NCI-H1694 treated with DMSO at 0.1 percent for 48 hours (cell line): ENCODE results near the gene RAB13.
A peak's percentile ranks its signal among the peaks of the same experiment; 100 is the strongest.

ENCODE experiments used
- DNase-seq: peaks from one replicate; lab custom pipeline; 2025; lab: John Stamatoyannopoulos, UW

Gene RAB13

GRCh38 chr1:153977250-153978240 is 8.6 kb downstream of the RAB13 start, which contains the start of gene JTB:
Gene JTB, minus strand, starts transcription at chr1:153977674. Its CDS starts 422 bp downstream, at chr1:153977252.
- peak; percentile 89 for DNase-seq

DNA sequence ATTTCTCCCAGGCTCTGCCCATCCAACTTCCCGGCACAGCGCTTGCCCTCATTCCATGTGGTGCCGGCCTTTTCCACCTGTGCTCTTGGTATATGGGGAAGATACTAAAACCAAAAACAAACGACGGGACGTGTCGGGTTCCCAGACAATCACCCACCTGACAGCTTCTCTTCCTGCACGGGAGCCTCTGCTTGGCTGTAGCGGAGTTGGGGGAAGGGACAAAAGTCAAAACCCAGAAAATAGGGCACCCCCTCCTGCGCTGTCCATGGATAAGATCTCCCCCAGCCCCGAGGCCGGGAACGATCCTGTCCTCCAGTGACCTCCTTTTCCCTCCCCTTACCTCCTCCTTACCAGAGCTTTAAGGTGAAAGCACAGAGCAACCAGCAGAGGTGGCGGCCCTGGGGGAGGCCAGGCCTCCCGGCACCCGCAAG is 9.3 kb downstream of the RAB13 start:
- no peak for DNase-seq

- no peak for DNase-seq
These were observed 12.6 kb downstream of the RAB13 start for GRCh38 chr1:153973525-153973924.

DNA sequence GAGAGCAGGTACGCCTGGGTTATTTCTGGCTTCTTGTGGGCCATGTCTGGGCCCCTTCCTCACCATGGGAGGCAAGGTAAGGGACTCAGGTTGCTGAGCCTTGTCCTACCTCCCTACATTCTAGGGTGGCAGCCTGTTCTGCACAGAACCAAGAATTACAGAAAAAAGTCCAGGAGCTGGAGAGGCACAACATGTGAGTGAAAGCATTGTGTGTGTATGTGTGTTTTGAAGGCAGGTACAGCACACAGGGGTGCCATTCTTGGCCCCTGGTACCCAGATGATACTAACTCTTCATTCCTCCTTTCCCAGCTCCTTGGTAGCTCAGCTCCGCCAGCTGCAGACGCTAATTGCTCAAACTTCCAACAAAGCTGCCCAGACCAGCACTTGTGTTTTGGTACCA is 13.1 kb downstream of the RAB13 start:
- DNase-seq, result no peak

GRCh38 chr1:153970346-153970745 is 15.8 kb downstream of the RAB13 start:
- no peak for DNase-seq

- DNase-seq, result no peak
These were observed 17.2 kb downstream of the RAB13 start for GRCh38 chr1:153968972-153969371.

- DNase-seq, result no peak
These were observed 17.7 kb downstream of the RAB13 start for GRCh38 chr1:153968408-153968807.

DNA sequence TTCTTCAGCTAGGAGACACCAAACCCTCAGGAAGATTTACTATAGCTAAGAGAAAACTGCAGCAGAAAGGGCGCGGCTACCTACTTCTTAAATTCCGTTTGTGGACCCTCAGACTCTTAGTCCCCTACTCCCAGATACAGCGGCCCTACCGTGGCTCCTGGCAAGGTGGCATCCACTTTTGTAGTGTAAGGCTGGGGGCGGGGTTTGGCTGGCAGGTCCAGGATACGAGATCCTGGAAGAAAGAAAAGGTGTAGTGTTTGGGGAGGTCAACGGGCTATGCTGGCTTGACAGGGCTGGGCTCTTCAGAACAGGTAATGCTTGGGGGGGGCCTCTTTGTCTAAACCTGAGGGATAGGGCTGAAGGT is 18.2 kb downstream of the RAB13 start:
- DNase-seq, result no peak

DNA sequence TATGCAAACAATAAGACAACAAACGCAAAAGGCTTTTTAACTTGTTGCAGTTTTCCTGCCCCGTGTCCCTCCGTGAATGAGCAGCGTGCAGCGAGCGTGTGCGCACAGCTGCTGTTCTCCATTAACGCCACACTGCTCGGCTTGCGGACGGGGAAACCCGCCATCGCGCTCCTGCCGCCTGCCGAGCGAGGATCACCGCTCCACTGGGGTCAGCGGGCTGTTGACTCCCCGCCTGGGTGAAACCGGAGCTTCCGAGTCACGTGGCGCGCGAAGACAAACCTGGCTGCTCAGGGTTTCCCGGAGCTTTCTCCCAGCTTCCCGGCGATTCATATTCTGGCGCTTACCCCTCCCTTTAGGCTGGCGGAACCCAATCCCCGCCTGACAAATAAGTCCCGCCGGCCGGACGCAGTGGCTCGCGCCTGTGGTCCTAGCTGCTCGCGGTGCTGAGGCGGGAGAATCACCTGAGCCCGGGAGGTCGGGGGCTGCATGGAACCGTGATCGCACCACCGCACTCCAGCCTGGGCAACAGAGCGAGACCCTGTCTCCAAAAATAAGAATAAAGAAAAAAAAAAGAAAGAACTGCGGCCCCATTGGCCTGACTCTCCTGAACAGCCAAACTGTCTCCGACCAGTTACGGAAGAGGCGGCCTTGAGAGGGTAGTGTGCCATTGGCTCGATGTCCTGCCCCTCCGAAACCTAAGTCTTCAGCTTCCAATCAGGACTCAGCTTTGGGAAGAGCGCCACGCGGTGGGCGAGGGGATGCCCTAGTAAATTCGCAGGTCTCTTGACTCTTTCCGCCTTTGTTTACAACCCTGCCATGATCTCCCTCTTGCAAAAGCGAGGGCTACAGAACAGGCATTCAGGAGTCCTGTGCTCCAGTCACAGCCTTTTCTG is 18.8 kb downstream of the RAB13 start, which contains the start of gene CREB3L4:
Gene CREB3L4 (plus strand): TSS at position 796 of the 893 bp plus-strand sequence. CDS start 624 bp downstream, outside the sequence.
- DNase-seq, result peak; percentile 100

- DNase-seq, result no peak
These were observed 22.2 kb downstream of the RAB13 start for GRCh38 chr1:153963850-153964331.

GRCh38 chr1:153963030-153963849 is 22.9 kb downstream of the RAB13 start, which contains the start of gene SLC39A1:
Gene SLC39A1, minus strand, starts transcription at chr1:153963537. Its CDS starts 822 bp downstream, at chr1:153962715.
- DNase-seq, result peak; percentile 99

DNA sequence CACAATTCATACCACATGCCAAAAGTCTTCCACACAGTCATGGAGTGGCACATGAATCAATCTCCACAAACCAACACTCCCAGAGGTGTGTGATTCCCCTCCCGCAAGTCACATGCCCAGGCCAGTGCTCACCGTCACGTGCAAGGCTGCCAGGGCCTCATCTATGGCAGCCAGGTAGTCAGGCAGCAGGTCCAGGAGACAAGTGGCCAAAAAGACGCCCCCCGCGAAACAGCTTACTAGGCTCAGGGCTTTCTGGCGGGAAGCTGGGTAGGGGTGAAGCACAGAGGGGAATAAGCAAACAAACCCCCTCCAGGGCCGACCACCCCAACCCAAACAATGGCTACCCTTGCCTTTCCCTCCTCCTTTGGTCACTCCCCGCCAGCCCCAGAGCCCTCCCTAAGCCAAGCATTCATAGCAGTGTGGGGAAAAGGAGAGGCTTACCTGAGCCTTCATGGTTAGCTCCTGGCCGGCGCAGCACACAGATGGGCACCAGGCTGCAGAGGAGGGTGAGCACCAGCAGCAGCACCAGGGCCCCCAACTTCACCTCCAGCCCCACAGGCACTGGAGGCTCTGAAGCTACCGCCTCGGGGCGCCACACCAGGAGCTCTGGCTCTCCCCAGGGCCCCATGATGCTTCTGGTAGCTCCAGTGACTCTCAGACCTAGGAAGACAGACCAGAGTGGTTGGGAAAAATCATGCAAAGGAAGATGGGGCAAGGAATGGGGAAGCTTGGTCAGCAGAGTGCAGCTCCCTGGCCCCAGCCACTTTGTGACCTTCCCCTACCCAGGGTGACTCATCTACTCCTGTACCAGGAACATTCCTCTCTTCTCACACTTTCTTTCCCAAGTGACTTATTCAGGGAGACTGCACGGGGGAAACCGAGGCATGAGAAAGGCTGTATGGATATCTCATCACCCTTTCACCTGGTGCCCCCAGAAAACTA is 23.8 kb downstream of the RAB13 start:
- no peak for DNase-seq

- no peak for DNase-seq
These were observed 24.7 kb downstream of the RAB13 start for GRCh38 chr1:153961421-153961820.

DNA sequence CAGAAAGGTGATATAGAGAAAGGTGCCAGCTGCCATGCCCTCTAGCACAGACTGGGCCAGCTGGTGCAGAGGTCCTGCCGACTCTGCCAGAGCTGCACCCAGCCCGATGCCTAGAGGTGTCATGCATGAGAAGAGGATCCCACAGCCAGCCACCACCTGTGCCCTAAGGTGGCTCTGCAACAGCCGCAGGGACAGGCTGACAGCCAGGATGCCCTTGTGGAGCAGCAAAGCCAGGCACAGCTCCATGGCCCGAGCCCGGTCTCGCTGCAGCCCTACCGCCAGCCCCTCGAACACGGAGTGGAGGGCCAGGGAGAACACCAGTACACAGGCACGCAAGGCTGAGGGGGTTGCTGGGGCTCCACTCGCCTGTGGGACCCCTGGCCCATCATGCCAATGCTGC is 25.9 kb downstream of the RAB13 start:
- no peak for DNase-seq

DNA sequence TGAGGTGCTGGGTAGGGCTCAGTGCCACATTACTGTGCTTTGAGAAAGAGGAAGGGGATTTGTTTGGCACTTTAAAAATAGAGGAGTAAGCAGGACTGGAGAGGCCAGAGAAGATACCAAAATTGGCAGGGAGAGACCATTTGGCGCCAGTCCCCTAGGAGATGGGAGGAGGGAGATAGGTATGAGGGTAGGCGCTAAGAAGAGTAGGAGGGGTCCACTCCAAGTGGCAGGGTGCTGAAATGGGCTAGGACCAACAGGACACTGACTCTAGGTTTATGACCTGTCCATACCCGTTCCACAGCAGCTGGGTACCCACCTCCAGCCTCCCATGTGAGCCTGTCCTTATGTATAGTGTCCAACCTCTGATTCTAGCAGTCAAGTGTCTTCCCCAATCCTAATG is 26.7 kb downstream of the RAB13 start:
- DNase-seq, result no peak

DNA sequence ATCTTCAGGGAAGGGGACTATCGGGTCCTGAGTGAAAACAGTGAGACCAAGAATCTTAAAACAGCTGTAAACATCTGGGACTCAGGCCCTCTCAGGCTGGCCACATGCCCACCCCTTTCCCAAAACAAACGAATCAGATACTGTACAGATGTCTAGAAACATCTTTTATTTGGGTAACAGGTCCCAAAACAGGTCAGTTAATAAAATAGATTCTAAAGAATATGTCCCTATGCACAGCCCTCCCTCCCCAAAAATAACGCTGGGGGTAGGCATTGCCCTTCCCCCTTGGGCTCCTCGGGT is 27.2 kb downstream of the RAB13 start:
- no peak for DNase-seq

DNA sequence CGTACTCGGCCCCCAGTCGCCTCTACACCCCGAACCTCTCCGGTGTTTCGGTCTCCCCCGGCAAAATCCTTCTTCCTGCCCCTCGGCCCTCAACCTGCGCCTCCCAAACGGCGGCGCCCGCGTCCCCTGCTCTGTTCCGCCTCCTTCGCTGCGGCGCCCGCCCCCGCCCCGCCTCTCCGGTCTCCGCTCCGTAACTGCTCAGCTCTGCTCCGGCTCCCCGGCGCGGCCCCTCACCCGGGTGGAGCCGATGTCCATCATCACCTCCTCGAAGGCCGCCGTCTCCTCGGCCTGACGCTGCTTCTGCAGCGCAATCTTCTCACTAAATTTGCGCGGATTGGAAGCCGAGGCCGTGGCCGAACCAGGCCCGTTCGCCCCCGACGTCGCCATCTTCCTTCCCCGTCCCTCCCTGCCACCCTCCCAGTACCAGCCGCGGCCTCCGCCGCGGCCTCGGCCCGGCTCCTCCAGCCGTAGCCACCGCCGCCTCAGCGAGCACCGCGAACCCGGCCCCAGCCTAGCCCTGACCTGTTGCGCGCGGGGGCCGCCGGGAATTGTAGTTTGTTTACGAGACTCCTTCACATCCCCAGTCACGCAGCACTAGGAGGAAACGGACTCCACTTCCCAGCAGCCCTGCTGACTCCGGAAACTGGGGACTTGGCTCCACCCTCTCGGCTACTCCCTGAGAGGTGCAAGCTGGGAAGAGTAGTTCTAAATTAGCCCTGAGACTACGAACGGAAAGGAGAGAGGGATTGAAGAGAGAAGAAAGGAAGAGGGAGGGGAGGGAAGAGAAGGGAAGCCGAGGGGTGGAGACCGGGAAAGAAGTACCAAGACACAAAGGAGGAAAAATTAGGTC is 27.8 kb downstream of the RAB13 start, which contains the start of gene CRTC2:
Gene CRTC2 (minus strand): TSS at position 502 of the 850 bp plus-strand sequence. CDS start 115 bp downstream, at position 387.
- DNase-seq, result peak; percentile 100

- DNase-seq, result peak; percentile 28
These were observed 28.4 kb downstream of the RAB13 start for GRCh38 chr1:153957744-153958110.

DNA sequence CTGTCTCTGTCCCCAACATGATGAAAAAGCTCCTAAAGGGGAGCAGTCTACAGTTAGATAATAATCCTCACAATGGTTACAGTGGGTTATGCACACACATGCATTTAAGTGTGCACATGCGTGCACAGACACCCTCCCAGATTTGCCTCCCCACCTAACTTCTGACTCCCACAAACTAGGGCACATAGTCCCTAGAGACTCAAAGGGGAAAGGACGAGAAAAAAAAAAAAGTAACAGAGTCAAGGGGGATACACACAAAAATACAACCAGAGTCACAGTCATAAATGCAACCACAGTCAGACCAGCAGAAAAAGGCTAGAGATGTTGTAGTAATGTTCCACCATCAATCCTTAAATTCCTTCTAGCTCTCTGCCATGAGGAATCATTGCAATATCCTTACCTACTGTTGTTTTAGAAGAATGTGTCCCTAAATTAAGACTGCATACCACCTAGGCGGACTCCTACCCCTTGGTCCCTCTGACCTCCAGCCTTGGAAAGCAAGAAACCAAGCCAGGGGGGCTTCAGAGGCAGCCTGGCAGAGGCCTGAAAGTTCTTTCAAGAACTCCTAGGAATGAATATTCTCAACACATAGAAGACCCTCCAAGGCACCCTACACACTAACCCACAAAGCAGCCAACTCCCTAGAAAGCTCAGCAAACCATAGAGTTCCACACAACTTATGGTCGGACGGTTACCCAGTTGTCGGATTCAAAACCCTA is 29.0 kb downstream of the RAB13 start:
- DNase-seq, result no peak
